Neural cell (in vitro differentiated cells): ENCODE measurements around the gene SYT1. TPM values are rescaled to one million over a fixed set of nuclear protein-coding genes. Genes with fewer than 3 reads are reported as not detected.
A peak's percentile ranks its signal among the peaks of the same experiment; 100 is the strongest.

ENCODE experiments used
- H2AFZ ChIP-seq: fragments of 200-600, 300-800 bp; sonication (generic), shearing (Covaris generic); 2 replicates; pipeline ENCODE4 v1.6.0; 2014; ENCODE audit warnings: low read depth, mild to moderate bottlenecking, antibody characterized with exemption, low read length, moderate library complexity
- H3F3A ChIP-seq: fragments of 200-600 bp; shearing (Covaris generic); 2 replicates; pipeline ENCODE4 v1.6.1; 2016; ENCODE audit warnings: mild to moderate bottlenecking, moderate library complexity, mixed read lengths, antibody characterized with exemption, low read length; ENCODE audit not compliant: insufficient read depth, poor library complexity, severe bottlenecking
- H3K27ac ChIP-seq: fragments of 200-600, 300-800 bp; sonication (generic), shearing (Covaris generic); 2 replicates; pipeline ENCODE4 v1.5.1; 2014; ENCODE audit warnings: mild to moderate bottlenecking, low read length, moderate library complexity
- H3K27me3 ChIP-seq: fragments of 300-800, 200-600 bp; sonication (generic), shearing (Covaris generic); 2 replicates; pipeline ENCODE4 v1.6.0; 2014; ENCODE audit warnings: mild to moderate bottlenecking, low read depth, low read length, moderate library complexity; ENCODE audit not compliant: insufficient read depth
- H3K36me3 ChIP-seq: fragments of 300-800, 200-600 bp; sonication (generic), shearing (Covaris generic); 2 replicates; pipeline ENCODE4 v1.5.1; 2014; ENCODE audit warnings: mild to moderate bottlenecking, antibody characterized with exemption, low read length, moderate library complexity; ENCODE audit not compliant: insufficient read depth
- H3K4me2 ChIP-seq: fragments of 300-800, 200-600 bp; sonication (generic), shearing (Covaris generic); 2 replicates; pipeline ENCODE4 v1.6.0; 2014; ENCODE audit warnings: mild to moderate bottlenecking, low read length
- H3K4me3 ChIP-seq: fragments of 300-800, 200-600 bp; sonication (generic), shearing (Covaris generic); 2 replicates; pipeline ENCODE4 v1.5.1; 2014; ENCODE audit warnings: mild to moderate bottlenecking, low read length, moderate library complexity
- H3K79me2 ChIP-seq: fragments of 200-600 bp; shearing (Covaris generic); replicated peaks from 2 replicates; pipeline ENCODE4 v1.6.0; 2014; ENCODE audit warnings: mild to moderate bottlenecking, low read length, moderate library complexity; ENCODE audit not compliant: insufficient read depth
- H3K9ac ChIP-seq: fragments of 300-800, 200-600 bp; sonication (generic), shearing (Covaris generic); 2 replicates; pipeline ENCODE4 v1.6.1; 2016; ENCODE audit warnings: mild to moderate bottlenecking, low read length, mixed read lengths
- H3K9me2 ChIP-seq: fragments of 200-600 bp; shearing (Covaris generic); 2 replicates; pipeline ENCODE4 v1.6.1; 2016; ENCODE audit warnings: mild to moderate bottlenecking, low read length, mixed read lengths; ENCODE audit not compliant: insufficient read depth
- H3K9me3 ChIP-seq: fragments of 200-600, 300-800 bp; sonication (generic), shearing (Covaris generic); 2 replicates; pipeline ENCODE4 v1.6.1; 2016; ENCODE audit warnings: mild to moderate bottlenecking, mixed run types, low read length, moderate library complexity, mixed read lengths
- H4K20me1 ChIP-seq: fragments of 200-600 bp; shearing (Covaris generic); 2 replicates; pipeline ENCODE4 v1.6.1; 2016; ENCODE audit warnings: mild to moderate bottlenecking, mixed run types; ENCODE audit not compliant: insufficient read depth
- EP300 ChIP-seq: fragments of 450-650 bp; conservative IDR thresholded peaks from 2 replicates; pipeline ENCODE4 v1.6.1; 2014; ENCODE audit warnings: antibody characterized with exemption, mild to moderate bottlenecking, moderate library complexity; ENCODE audit not compliant: poor library complexity, severe bottlenecking
- EZH2 ChIP-seq: fragments of 200-600, 300-800 bp; shearing (Covaris generic), sonication (generic); IDR thresholded peaks from 2 replicates; pipeline ENCODE4 v1.6.1; 2014; ENCODE audit warnings: antibody characterized with exemption, low read length, borderline replicate concordance, mild to moderate bottlenecking; ENCODE audit not compliant: insufficient read depth, poor library complexity, severe bottlenecking
- MXI1 ChIP-seq: fragments of 450-650 bp; conservative IDR thresholded peaks from 2 replicates; pipeline ENCODE4 v1.6.1; 2014; ENCODE audit warnings: antibody characterized with exemption, mild to moderate bottlenecking; ENCODE audit not compliant: poor library complexity, severe bottlenecking
- POLR2AphosphoS5 ChIP-seq: IDR thresholded peaks from 2 replicates; pipeline ENCODE4 v1.6.1; 2012
- RAD21 ChIP-seq: fragments of 450-650 bp; conservative IDR thresholded peaks from 2 replicates; pipeline ENCODE4 v1.6.1; 2014; ENCODE audit warnings: antibody characterized with exemption, mild to moderate bottlenecking, moderate library complexity
- SMC3 ChIP-seq: fragments of 450-650 bp; conservative IDR thresholded peaks from 2 replicates; pipeline ENCODE4 v1.6.1; 2014; ENCODE audit warnings: antibody characterized with exemption, mild to moderate bottlenecking, moderate library complexity; ENCODE audit not compliant: poor library complexity
- TAF1 ChIP-seq: IDR thresholded peaks from 2 replicates; pipeline ENCODE4 v1.6.1; 2012; ENCODE audit warnings: low read depth
- polyA plus RNA-seq: library from polyadenylated mRNA; depleted of rRNA; stranded (reverse); fragments of >200 nt; gene quantifications from 2 replicates; pipeline ENCODE4 v1.2.3, GENCODE V29; 2014
- TF ChIP-seq, protein P1 (sequence below): fragments of 450-650 bp; IDR thresholded peaks from 2 replicates; pipeline ENCODE4 v1.5.1; 2014; ENCODE audit warnings: antibody characterized with exemption, mild to moderate bottlenecking, moderate library complexity; ENCODE audit not compliant: poor library complexity, severe bottlenecking
- TF ChIP-seq, protein P2 (sequence below): IDR thresholded peaks from 2 replicates; pipeline ENCODE4 v1.6.1; 2012; ENCODE audit warnings: borderline replicate concordance

The SYT1 gene
- polyA plus RNA-seq, 1 donor from 2014 or later, result 103 TPM

DNA sequence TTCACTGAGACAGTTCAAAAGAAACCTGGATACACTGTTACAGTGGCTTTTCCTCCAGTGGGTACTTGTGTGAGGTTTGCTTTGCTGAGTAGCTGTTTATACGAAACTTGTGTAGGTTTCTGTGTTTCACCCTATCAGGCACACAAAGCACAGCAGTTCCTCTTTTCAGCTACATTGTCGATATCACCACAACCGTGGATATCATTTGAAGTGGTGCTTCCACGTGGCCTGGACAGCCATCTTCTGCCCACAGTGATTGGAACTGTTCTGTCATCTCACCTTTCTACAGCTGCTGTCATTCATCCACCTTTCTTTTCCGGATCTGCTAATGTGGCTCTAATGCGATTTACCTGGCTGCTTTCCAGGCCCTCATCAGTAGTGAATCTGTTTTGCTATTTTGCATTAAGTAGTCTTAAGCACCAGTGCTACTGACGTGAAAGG lies 368.8 kb downstream of the SYT1 start:
- Histone ChIP-seq H3K9me3 (no peaks in the 10 kb centered on the region), H3K36me3 (peaks cover 6% of the 10 kb centered on the region), H3F3A (no peaks in the 10 kb centered on the region), H3K27ac (no peak overlapping the region), H3K9ac (no peak overlapping the region), H2AFZ (no peak overlapping the region), H3K27me3 (no peaks in the 10 kb centered on the region), H3K4me3 (no peak overlapping the region), H4K20me1 (no peaks in the 10 kb centered on the region), H3K9me2 (no peaks in the 10 kb centered on the region), H3K4me2 (no peak overlapping the region), H3K79me2 (no peaks in the 10 kb centered on the region)
- TF ChIP-seq SMC3, result no peak
- TF ChIP-seq EZH2, result no peak
- no peak for TF ChIP-seq POLR2AphosphoS5
- TF ChIP-seq MXI1, result no peak

DNA sequence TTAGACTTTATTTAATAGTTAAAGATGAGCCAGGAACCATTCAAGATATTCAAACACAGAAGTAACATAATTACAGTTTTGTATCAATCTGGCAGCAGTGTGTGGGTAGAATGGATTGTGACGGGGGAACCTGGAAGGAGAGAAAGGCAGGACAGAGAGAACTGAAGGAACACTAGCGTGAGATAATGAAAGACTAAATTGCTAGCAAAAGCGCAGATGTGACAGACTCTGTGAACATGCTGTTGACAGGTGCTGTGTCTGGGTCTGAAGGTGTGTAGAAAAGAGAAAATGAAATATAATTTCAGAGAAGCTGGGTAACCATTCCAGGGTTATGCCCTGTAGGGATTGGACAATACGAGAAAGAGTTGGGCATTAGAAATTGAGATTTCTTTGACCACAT lies 372.3 kb downstream of the SYT1 start:
- Histone ChIP-seq H3K9me2 (no peaks in the 10 kb centered on the region), H3K4me3 (peak overlapping the region; percentile 5), H3K36me3 (peaks cover 6% of the 10 kb centered on the region), H2AFZ (no peak overlapping the region), H3K27ac (peak overlapping the region; percentile 24), H3K27me3 (no peaks in the 10 kb centered on the region), H3K9me3 (no peaks in the 10 kb centered on the region), H3K4me2 (peak overlapping the region; percentile 47), H3F3A (no peaks in the 10 kb centered on the region), H3K79me2 (no peaks in the 10 kb centered on the region), H3K9ac (no peak overlapping the region), H4K20me1 (no peaks in the 10 kb centered on the region)
- TF ChIP-seq, protein P1, sequence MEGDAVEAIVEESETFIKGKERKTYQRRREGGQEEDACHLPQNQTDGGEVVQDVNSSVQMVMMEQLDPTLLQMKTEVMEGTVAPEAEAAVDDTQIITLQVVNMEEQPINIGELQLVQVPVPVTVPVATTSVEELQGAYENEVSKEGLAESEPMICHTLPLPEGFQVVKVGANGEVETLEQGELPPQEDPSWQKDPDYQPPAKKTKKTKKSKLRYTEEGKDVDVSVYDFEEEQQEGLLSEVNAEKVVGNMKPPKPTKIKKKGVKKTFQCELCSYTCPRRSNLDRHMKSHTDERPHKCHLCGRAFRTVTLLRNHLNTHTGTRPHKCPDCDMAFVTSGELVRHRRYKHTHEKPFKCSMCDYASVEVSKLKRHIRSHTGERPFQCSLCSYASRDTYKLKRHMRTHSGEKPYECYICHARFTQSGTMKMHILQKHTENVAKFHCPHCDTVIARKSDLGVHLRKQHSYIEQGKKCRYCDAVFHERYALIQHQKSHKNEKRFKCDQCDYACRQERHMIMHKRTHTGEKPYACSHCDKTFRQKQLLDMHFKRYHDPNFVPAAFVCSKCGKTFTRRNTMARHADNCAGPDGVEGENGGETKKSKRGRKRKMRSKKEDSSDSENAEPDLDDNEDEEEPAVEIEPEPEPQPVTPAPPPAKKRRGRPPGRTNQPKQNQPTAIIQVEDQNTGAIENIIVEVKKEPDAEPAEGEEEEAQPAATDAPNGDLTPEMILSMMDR, result no peak
- TF ChIP-seq SMC3 (no peak), POLR2AphosphoS5 (peak; percentile 56), EP300 (peak; percentile 60), EZH2 (no peak)
- TF ChIP-seq, protein P2, sequence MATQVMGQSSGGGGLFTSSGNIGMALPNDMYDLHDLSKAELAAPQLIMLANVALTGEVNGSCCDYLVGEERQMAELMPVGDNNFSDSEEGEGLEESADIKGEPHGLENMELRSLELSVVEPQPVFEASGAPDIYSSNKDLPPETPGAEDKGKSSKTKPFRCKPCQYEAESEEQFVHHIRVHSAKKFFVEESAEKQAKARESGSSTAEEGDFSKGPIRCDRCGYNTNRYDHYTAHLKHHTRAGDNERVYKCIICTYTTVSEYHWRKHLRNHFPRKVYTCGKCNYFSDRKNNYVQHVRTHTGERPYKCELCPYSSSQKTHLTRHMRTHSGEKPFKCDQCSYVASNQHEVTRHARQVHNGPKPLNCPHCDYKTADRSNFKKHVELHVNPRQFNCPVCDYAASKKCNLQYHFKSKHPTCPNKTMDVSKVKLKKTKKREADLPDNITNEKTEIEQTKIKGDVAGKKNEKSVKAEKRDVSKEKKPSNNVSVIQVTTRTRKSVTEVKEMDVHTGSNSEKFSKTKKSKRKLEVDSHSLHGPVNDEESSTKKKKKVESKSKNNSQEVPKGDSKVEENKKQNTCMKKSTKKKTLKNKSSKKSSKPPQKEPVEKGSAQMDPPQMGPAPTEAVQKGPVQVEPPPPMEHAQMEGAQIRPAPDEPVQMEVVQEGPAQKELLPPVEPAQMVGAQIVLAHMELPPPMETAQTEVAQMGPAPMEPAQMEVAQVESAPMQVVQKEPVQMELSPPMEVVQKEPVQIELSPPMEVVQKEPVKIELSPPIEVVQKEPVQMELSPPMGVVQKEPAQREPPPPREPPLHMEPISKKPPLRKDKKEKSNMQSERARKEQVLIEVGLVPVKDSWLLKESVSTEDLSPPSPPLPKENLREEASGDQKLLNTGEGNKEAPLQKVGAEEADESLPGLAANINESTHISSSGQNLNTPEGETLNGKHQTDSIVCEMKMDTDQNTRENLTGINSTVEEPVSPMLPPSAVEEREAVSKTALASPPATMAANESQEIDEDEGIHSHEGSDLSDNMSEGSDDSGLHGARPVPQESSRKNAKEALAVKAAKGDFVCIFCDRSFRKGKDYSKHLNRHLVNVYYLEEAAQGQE, result peak; percentile 52

DNA sequence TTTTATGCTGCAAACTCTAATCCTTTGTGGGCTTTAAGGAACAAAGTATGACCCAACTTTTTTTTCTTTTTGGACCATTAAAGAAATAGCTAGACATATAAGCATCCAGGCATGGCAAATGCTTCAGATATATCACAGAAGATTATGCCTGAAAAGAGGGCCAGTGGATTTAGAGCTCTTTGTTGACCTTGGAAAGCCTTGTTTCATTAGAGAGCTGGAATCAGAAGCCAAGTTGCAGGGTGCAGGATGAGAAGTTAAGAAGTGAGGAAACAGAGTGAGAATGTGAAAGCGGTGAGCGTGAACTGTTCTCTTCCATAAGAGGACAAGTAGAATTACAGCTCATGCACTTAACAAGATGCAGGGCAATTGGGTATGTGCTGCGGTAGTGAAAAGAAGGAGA lies 373.7 kb downstream of the SYT1 start:
- H3F3A ChIP-seq, result no peaks in the 10 kb centered on the region
- no peak overlapping the region for H2AFZ ChIP-seq
- no peak overlapping the region for H3K9ac ChIP-seq
- H3K36me3 ChIP-seq, result peaks cover 4% of the 10 kb centered on the region
- no peaks in the 10 kb centered on the region for H3K9me3 ChIP-seq
- no peak overlapping the region for H3K27ac ChIP-seq
- TF ChIP-seq, protein P2, result no peak
- TF ChIP-seq MXI1, result no peak
- TF ChIP-seq POLR2AphosphoS5, result no peak
- no peak for TF ChIP-seq RAD21
- TF ChIP-seq EP300, result no peak
- TF ChIP-seq TAF1, result no peak
- TF ChIP-seq, protein P1, result no peak
- no peak for TF ChIP-seq EZH2
- no peak for TF ChIP-seq SMC3
- no peaks in the 10 kb centered on the region for H3K27me3 ChIP-seq
- no peak overlapping the region for H3K4me3 ChIP-seq
- H3K9me2 ChIP-seq, result no peaks in the 10 kb centered on the region
- no peaks in the 10 kb centered on the region for H3K79me2 ChIP-seq
- H3K4me2 ChIP-seq, result no peak overlapping the region
- H4K20me1 ChIP-seq, result no peaks in the 10 kb centered on the region
